Activated gamma-delta T cell (primary cell): ENCODE data around the gene RNPS1.

Experiments used
- DNase-seq: peaks from one replicate; lab custom pipeline; 2025; lab: John Stamatoyannopoulos, UW

The RNPS1 gene

GRCh38 chr16:2235695-2236336 is 32.1 kb downstream of the RNPS1 start:
- no peak for DNase-seq

- no peak for DNase-seq
These were observed 32.7 kb downstream of the RNPS1 start for GRCh38 chr16:2235234-2235651.

- DNase-seq, result no peak
These were observed 33.1 kb downstream of the RNPS1 start for GRCh38 chr16:2234813-2235170.

GRCh38 chr16:2233872-2234812 is 33.8 kb downstream of the RNPS1 start:
- DNase-seq, result no peak

- no peak for DNase-seq
These were observed 34.7 kb downstream of the RNPS1 start for GRCh38 chr16:2233046-2233775.

- no peak for DNase-seq
These were observed 35.6 kb downstream of the RNPS1 start for GRCh38 chr16:2232094-2232990.

GRCh38 chr16:2231016-2231931 is 36.7 kb downstream of the RNPS1 start:
- DNase-seq, result no peak

GRCh38 chr16:2230376-2230775 is 37.5 kb downstream of the RNPS1 start:
- no peak for DNase-seq

- DNase-seq, result no peak
These were observed 38.2 kb downstream of the RNPS1 start for GRCh38 chr16:2229632-2230250.

- no peak for DNase-seq
These were observed 38.8 kb downstream of the RNPS1 start for GRCh38 chr16:2229091-2229490.

GRCh38 chr16:2228161-2228824 is 39.6 kb downstream of the RNPS1 start:
- DNase-seq, result no peak

GRCh38 chr16:2226918-2227317 is 41.0 kb downstream of the RNPS1 start:
- no peak for DNase-seq

- DNase-seq, result no peak
These were observed 41.6 kb downstream of the RNPS1 start for GRCh38 chr16:2226245-2226793.

GRCh38 chr16:2223942-2224486 is 43.9 kb downstream of the RNPS1 start:
- no peak for DNase-seq

GRCh38 chr16:2223221-2223941 is 44.5 kb downstream of the RNPS1 start, which contains the start of gene E4F1:
Gene E4F1, plus strand, starts transcription at chr16:2223591. Its CDS starts 23 bp downstream, at chr16:2223614.
- peak; percentile 97 for DNase-seq

GRCh38 chr16:2216330-2216729 is 51.6 kb downstream of the RNPS1 start:
- no peak for DNase-seq

- DNase-seq, result peak; percentile 98
These were observed 53.3 kb downstream of the RNPS1 start, which contains the start of gene PGP for GRCh38 chr16:2214719-2214968. Gene PGP, minus strand, starts transcription at chr16:2214840. Its CDS starts 63 bp downstream, at chr16:2214777.
